Adipose tissue (tissue), 3 donors: ENCODE results near the gene KIF7. TPM values are rescaled to one million over a fixed set of nuclear protein-coding genes. Genes with fewer than 3 reads are reported as not detected.
A peak's percentile ranks its signal among the peaks of the same experiment; 100 is the strongest.

Source experiments
- H3K27ac ChIP-seq: one replicate; pipeline ENCODE4 v1.5.1; 2013; ENCODE audit warnings: low read depth, low read length
- WGBS, 3 donors: extraction: QIAGEN DNeasy Blood & Tissue Kit; methylation state at CpG; one replicate each; pipeline ENCODE4 v1.1.7; 2013; 5-methylcytosine and 5-hydroxymethylcytosine counted together
- polyA plus RNA-seq, 3 donors: library from polyadenylated mRNA; stranded (reverse); fragments of 200-250 nt; gene quantifications; one replicate each; pipeline ENCODE4 v1.2.3, GENCODE V29; 2013
- donor health status: healthy with polysubstance abuse.
- donor health status: Bipolar disorder and iron deficiency.
- donor health status: healthy.

KIF7 gene
- polyA plus RNA-seq, 3 donors = 0.78 to 6.4 (median 2.9) TPM

DNA sequence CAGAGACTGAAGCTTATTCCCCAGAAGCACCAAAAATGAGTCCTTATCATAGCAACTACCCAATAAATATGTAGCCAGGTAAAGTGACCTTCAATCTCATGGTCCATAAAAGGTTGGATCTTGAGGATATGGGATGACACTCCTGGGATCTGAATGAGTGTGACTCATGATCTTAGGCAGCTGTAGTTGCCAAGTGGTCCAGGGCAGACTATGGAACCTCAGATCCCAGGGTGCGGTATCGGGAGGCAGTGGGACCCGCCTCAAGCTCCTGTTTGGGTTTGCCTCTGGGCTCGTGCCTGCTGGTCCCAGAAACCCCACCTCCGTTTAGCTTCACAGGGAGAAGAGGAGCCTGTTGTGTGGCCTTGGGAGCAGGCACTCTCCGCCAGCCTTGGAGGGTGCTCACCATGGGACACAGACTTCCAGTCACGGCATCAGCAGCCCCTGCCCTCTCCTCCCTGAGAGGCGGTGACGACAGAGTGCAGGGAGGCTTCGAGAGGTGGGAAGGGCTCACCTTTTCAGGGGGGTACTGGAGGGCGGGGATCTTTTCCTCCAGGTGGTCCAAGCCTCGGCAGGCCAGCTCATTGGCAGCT, 15.8 kb upstream of the KIF7 start:
- no peak overlapping the region for H3K27ac ChIP-seq
- 75 to 86% (median 85%) methylated on average over 12 of the region's 12 CpGs for WGBS, 3 donors

DNA sequence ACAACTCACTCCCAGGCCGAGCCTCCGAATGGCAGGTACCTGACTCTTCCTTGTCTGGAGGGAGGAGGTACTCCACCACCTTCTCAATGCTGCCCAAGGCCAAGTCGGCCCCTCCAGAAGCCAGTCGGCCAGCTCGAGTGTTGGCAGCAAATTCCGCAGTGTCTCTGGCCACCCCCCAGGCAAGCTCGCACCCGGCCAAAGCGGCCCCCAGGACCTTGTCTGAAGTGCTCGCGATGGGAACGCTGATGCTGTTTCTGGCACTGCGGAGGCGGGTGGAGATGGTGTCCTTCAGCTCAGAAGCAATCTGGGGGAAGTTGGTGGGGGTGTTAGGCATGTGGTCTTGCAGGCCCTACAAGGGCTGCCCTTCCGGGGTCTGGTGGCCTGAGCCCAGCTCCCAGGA, 14.7 kb upstream of the KIF7 start:
- WGBS, 3 donors = 89 to 91% (median 90%) methylated on average over 15 of the region's 15 CpGs

DNA sequence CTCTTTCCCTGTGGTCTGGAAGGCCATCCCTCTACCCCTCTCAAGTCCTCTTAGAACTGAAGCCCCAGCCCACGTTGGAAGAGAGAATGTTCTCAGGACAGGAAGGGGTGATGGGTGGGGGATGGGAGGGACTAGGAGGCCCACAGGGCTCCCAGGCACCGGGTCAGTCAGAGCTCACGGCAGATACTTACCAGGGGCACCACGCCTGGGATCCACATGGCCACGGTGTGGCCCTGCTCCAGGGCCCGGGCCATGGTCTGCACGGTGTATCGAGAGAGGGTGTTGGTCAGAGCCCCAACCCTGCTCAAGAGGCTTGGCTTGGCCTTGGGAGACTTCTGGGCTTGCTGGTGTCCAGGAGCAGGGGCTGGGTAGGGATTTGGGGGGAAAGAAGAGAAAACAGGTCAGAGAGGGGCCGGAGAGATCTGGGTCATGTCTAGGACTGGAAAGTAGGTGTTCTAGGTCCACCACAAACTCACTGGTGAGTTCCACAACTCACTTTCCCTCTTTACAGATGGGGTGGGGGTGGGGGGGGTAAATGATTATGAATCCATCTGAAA, 14.1 kb upstream of the KIF7 start:
- 70 to 76% (median 74%) methylated on average over 9 of the region's 9 CpGs for WGBS, 3 donors
- H3K27ac ChIP-seq = no peak overlapping the region

More for the DNA sequence above, 14.7 kb upstream of the KIF7 start:
- no peak overlapping the region for H3K27ac ChIP-seq

DNA sequence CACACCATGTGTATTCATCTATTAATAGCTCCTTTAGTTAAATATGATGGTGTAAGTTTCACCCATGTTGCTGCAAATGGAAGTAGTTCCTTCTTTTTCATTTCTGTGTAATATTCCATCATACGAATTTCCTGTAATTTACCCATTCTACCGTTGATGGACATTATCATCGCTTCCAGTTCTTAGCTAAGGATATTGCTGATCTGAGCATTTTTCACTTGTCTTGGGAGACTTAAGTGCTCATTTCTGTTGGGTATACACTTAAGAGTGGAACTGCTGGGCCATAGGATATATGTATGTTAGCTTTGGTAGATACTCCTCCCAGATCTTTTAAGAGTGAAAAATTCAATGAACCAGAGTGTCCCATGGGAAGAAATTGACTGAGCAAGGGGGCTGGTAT, 12.9 kb upstream of the KIF7 start:
- no peak overlapping the region for H3K27ac ChIP-seq
- 91 to 94% (median 93%) methylated on average over 3 of the region's 3 CpGs for WGBS, 3 donors

DNA sequence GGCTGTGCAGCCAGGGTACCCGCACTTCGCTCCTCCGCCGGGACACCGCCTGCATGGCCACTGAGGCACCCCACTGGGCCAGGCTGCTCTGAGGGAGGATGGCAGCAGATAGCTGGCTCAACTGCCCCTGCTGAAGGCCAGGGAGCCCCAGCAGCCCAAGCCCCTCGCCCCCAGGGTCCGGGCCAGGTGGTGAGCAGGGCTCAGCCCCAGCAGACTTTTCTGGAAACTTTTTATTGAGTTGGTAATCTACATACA, 12.4 kb upstream of the KIF7 start:
- H3K27ac ChIP-seq = no peak overlapping the region
- 95 to 98% (median 97%) methylated on average over 7 of the region's 7 CpGs for WGBS, 3 donors

DNA sequence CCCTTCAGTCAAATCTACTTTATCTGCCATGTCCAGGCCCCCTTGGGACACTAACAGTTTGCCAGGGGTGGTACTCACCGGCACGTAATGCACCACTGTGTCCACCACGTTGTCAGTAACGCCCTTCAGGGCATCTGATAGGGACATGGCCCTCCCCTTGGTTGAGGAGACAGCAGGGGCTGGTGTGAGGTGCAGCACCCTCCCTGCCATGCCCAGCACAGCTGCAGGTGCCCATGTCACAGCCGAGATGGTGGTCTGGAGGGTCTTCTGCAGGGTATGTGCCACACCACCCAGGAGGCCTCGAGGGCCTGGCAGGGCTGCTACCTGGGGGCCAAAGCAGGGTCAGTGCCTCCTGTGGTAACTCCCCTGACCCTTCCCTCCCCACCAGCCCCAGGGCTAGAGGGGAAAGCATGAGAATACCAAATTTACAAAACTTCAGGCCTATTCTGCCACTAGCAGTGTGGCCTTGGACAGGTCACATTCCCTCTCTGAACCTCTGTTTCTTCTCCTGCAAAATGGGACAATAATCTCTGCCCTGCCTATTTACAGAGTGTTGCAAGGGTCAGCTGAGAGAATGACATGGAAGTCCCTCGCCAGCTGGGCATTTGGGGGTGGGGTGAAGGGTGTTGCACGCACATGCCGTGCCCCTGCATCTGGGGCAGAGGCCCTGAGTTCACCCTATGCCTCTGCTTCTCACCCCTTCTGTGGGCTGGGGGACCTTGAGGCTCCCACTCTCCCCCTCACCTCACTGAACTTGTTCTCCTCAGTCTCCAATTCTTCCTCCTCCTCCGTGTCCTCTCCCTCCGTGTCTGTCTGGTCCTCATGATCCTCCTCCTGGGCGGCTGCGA, 11.8 kb upstream of the KIF7 start:
- no peak overlapping the region for H3K27ac ChIP-seq
- WGBS, 3 donors = 71 to 87% (median 79%) methylated on average over 13 of the region's 13 CpGs

DNA sequence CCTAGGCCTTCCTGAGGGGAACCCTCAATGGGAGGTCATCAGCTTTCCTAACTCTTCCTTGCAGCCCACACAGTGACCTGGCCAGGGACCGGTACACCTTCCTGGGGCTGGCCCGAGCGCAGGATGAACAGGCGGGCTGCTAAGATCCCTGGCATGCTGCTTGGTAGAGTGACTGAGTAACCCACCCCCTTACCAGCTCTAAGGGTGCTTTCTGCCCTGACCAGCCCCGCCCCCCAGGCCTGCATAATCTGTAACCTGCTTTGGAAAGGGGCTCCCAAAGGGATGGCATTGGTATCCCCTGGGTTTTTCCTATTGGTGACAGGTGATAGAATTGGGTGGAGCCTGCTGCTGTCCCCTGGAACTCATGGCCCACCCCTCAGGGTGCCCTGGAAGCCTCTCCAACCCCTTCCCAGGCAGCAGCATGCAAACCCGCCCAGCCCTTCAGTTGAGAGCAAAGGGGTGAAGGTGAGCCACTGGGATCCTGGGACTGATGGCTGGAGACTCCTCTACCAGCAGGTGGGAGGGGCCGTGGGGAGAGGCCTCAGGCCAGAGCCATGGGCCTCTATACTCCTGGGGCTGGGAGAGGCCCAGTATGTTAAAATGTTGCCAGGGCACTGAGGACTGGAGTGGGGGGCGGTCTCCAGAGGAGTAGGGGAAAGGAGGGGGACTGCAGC, 11.1 kb upstream of the KIF7 start:
- WGBS, 3 donors = 88 to 97% (median 89%) methylated on average over 8 of the region's 8 CpGs
- peak overlapping the region; percentile 58 for H3K27ac ChIP-seq

DNA sequence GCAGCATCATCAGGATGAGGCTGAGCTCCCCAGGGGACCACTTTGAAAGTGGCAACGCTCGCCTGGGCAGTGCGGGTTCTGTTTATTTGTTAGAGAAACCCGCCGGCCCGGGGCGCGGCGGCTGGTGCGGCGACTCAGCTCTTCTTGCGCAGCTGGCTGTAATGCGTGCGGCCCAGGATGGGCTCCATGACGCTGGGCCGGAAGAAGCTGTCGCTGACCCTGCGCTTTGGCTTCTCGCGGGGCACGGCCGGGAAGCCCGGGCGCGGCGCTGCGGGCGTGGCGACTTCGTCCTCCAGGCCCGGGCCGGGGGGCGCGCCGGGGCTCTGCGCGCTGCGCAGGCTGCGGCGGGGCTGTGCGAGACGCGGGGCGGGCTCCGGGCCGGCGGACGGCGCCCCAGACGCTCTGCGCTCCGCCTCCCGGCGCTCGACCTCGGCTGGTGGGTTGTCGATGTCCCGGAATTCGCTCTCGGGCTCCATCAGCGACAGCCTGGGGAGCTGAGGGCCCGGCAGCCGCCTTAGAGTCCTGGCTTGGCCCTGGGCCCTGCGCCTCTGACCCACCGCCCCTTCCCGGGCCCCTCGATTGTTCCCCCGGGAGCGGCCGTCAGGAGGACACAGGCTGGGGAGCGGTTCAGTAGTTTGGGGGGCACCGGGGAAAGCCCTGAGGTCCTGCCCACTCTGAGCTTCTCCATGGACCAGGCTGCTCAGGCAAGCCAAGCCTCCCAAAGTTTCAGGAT, 10.3 kb upstream of the KIF7 start:
- 2 to 5% (median 2%) methylated on average over 60 to 72 of the region's 72 CpGs for WGBS, 3 donors
- H3K27ac ChIP-seq = peak overlapping the region; percentile 58

DNA sequence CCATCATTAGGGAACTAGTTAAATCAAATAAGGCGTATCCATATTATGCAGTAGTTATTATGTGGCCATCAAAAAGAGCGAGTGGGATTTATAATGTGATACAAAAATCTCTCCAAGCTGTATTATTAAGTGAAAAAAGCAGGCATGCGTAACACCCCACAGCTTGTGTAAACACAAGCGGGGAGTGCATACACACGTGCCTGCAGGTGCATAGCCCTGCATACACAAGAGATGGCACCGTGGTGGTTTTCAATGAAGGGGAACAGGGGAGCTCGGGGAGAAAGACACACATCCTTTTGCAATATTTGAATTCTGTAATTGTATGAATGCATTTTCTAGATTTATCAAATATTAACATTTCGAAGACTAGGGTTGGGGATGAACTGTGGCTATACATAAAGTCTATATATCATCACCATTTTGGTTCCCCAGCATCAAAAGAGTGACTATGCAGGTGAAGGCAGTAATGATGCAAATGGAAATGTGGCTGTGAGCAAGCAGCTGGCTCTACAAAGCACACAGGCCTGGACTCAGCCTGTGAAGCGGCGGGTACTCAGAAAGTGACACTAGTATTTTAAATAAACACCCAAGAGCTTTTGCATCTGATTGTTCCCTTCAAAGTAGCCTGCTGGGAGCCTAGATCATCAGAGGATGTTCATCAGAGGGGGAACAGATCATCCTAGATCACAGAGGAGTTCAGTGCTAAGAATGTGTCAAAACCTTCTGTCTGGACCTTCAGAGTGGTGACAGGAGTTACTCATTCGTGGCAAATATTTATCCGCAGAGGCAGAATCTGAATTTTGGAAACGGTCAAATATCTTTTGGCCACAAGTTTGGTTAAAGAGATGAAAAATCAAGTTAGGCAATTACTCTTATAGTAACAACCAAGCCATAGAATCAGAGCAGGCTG, 9.4 kb upstream of the KIF7 start:
- peak overlapping the region; percentile 58 for H3K27ac ChIP-seq
- WGBS, 3 donors = 80 to 89% (median 84%) methylated on average over 13 of the region's 13 CpGs

DNA sequence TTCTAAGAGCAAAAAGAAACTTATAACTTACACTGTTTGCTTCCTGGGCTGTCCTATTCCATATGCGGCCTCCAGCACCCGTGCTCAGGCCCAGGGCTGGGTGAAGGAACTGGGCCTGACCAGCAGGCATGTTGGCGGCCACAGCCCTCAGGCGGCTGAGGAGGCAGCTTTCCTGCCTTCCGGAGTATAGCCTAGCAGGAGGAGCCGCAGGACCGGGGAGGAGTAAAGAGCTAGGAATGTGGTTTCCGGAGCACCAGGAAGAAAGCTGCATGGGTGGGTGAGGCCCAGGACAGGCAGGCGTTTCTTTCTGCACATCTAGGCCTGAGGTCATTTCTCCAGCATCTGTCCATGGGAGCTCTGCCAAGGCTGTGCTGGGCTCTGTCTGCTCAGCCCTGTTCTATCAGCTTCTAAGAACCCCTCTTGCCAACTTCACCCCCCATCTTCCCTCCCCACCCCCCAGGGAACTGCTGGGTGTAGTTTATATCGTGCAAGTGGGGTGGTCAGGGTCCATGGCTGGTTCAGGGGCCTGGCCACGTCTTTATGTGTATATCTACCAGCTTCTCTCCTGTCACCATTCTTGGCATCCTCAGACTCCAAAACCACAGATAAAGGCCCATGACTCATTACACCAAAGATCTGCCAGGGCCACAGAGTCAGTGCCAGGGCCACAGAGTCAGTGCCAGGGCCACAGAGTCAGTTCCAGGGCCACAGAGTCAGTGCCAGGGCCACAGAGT, 7.8 kb upstream of the KIF7 start:
- H3K27ac ChIP-seq = no peak overlapping the region
- 30 to 77% (median 32%) methylated on average over 11 of the region's 11 CpGs for WGBS, 3 donors

DNA sequence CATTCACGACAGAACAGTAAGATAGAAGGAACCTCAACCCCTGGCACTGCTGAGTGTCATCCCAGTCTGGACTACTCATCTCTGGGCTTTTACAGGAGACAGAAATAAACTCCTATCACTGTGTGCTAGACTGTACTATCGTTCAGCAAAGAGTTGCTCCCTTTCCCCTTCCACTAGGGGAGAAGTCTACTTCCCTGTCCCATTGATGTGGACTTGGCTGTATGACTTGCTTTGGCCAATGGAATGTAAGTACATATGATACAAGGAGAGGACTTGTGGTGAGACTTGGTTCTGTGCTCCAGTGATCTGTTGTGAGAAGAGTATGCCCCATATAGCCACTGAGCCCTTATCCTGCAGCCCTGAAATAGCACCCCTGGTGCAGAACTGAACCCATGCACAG, 5.3 kb upstream of the KIF7 start:
- no peak overlapping the region for H3K27ac ChIP-seq
- WGBS, 3 donors = 83 to 88% (median 88%) methylated on average over 2 of the region's 2 CpGs

DNA sequence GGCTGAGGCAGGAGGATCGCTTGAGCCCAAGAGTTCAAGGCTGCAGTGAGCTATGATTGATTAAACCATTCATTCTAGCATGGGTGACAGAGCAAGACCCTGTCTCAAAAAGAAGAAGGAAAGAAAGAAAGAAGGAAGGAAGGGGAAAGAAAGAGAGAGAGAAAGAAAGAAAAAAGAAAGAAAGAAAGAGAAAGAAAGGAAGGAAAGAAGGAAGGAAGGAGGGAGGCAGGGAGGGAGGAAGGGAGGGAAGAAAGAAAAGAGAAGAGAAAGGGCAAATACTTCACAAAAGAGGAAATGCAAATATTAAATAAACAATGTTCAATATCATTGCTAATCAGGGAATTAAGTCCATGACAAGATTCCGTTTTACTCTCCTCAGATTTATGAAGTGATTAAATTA, 4.0 kb upstream of the KIF7 start:
- 85 to 92% (median 90%) methylated on average over 2 of the region's 2 CpGs for WGBS, 3 donors
- no peak overlapping the region for H3K27ac ChIP-seq

DNA sequence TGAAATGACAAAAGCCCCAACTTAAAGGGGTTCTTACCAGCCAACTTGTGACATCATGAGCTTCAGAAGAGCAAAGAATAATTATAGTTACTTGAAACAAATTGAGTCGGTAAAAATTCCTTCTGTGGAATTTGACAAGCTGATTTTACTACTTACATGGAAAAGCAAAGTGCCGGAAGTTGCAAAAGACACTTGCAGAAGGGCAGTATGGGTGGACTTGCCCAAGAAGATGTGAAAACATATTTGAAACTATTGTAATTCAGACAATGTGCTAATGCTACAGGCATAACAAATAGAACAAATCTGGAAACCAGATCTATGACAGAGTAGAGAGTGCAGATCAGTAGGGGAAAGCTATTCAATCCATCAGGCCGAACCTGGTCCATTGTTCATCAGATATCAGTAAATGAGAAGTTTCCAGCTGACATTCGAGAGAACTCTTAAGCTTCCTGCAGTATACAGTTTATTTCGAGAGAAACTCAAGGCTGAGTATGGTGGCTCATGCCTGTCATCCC, 2.5 kb upstream of the KIF7 start:
- H3K27ac ChIP-seq = no peak overlapping the region
- 83 to 86% (median 86%) methylated on average over 5 of the region's 5 CpGs for WGBS, 3 donors

DNA sequence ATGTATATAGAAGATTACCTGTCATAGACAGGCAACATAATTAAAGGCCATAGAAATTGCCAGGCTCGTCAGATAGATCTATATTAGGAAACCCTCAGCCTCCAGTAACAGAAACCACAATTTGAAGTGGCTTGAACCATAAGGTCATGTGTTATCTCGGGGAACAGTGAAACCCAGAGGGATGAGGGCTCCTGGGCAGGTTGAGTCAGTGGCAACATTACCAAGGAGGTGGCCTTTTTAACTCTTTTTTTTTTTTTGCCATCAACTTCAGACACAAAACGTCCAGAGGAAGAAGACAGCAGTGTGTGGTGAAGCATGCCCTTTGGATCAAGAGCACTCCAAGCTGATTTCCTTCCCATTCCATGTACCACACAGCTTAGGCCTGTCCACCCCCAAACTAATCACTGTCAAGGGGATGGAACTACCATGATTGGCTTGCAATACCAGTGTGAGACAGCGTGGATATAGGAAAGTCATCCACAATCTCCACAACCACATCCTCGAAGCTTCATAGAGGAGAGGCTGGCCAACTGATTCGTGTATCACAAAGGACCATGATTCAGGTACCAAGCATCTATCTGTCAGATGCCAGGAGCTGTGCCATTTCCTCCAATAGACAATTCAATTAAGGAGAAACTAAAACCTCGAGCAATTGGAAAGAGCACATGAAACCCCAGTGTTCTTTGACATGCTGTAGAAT, 999 bp upstream of the KIF7 start:
- WGBS, 3 donors = 68 to 84% (median 73%) methylated on average over 7 of the region's 7 CpGs
- H3K27ac ChIP-seq = no peak overlapping the region

DNA sequence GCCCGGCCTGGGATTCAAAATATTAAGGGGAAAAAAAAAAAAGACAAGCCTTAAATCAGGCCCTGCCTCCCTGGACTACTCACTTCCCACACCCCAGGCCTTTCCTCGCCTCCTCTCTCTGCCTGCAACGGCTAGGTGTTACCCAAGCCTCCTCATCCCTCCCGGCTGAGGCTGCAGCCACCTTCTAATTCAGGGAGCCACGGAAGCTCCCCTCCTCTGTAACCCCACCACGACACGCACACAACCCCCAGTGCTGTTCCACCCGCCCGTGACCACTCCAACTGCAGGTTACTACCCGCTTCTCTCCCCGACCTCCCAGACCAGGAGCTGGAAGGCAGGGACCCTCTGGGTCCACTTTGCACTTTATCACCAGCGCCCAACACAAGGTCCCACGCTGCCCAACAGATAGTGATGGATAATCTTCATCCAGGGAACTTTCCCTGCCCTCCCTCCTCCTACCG, 936 bp downstream of the KIF7 start:
- H3K27ac ChIP-seq = no peak overlapping the region
- WGBS, 3 donors = 37 to 60% (median 45%) methylated on average over 14 of the region's 14 CpGs

DNA sequence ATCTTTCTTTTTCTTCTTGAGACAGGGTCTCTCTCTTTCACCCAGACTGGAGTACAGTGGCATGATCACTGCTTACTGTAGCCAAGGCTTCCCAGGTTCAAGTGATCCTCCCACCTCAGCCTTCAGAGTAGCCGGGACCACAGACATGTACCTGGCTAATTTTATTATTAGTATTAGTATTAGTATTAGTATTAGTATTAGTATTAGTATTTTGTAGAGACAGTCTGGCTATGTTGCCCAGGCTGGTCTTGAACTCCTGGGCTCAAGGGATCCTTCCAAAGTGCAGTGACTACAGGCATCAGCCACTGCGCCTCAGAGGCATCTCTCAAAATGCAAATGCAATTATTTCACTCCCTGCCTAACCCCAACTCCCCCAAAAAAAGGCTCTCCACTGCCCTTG, 1.7 kb downstream of the KIF7 start:
- 93 to 98% (median 98%) methylated on average over 2 of the region's 2 CpGs for WGBS, 3 donors
- no peak overlapping the region for H3K27ac ChIP-seq
